Keratinocyte (primary cell): Measurements from ENCODE around the gene PPP2R5C. TPM values are rescaled to one million over a fixed set of nuclear protein-coding genes. Genes with fewer than 3 reads are reported as not detected.

ENCODE experiments used
- DNase-seq: peaks from one replicate; pipeline ENCODE4 v3.0.0-alpha.2; 2011; ENCODE audit warnings: low read depth, missing footprints, low spot score
- FAIRE-seq: peaks from 2 replicates; lab custom pipeline; 2011; peaks lifted over from hg19 to GRCh38; lab: Jason Lieb, UNC
- H2AFZ ChIP-seq: 2 replicates; pipeline ENCODE4 v1.6.0; 2012; ENCODE audit warnings: low read length, control low read depth, inconsistent platforms; ENCODE audit not compliant: control insufficient read depth
- H3K27ac ChIP-seq: 2 replicates; pipeline ENCODE4 v1.5.1; 2011; ENCODE audit warnings: low read length; ENCODE audit not compliant: control insufficient read depth, insufficient read depth
- H3K27me3 ChIP-seq: 3 replicates; pipeline ENCODE4 v1.6.0; 2011; ENCODE audit warnings: low read length; ENCODE audit not compliant: control insufficient read depth, insufficient read depth; ENCODE audit errors: extremely low read depth
- H3K36me3 ChIP-seq, 2 experiments: 2 replicates in 1 of 2; 3 replicates in 1 of 2; pipeline ENCODE4 v1.5.1; 2011; ENCODE audit warnings: low read length in 2 of 2, mild to moderate bottlenecking in 1 of 2; ENCODE audit not compliant: control insufficient read depth in 2 of 2, insufficient read depth in 2 of 2; ENCODE audit errors: extremely low read depth in 1 of 2
- H3K4me1 ChIP-seq: 3 replicates; pipeline ENCODE4 v1.5.1; 2011; ENCODE audit warnings: low read length; ENCODE audit not compliant: control insufficient read depth, insufficient read depth; ENCODE audit errors: extremely low read depth
- H3K4me2 ChIP-seq: 3 replicates; pipeline ENCODE4 v1.6.0; 2011; ENCODE audit warnings: low read depth, low read length; ENCODE audit not compliant: control insufficient read depth, insufficient read depth; ENCODE audit errors: extremely low read depth
- H3K4me3 ChIP-seq, 3 experiments: fragments of 200-600 bp in 1 of 3; sonication (generic) in 1 of 3; 2 replicates in 2 of 3; 3 replicates in 1 of 3; pipeline ENCODE4 v1.5.1; 2011 to 2016; ENCODE audit warnings: low read length in 3 of 3, mild to moderate bottlenecking in 3 of 3, control low read depth in 2 of 3, inconsistent platforms in 1 of 3, low read depth in 1 of 3, mixed read lengths in 1 of 3, mixed run types in 1 of 3, moderate library complexity in 1 of 3; ENCODE audit not compliant: control insufficient read depth in 2 of 3, insufficient read depth in 2 of 3; ENCODE audit errors: extremely low read depth in 1 of 3
- H3K79me2 ChIP-seq: 2 replicates; pipeline ENCODE4 v1.6.0; 2012; ENCODE audit warnings: low read length; ENCODE audit not compliant: control insufficient read depth, insufficient read depth
- H3K9ac ChIP-seq: 3 replicates; pipeline ENCODE4 v1.6.0; 2011; ENCODE audit warnings: low read length; ENCODE audit not compliant: control insufficient read depth, insufficient read depth; ENCODE audit errors: extremely low read depth
- H3K9me1 ChIP-seq: 3 replicates; pipeline ENCODE4 v1.6.0; 2011; ENCODE audit warnings: low read length; ENCODE audit not compliant: control insufficient read depth, insufficient read depth; ENCODE audit errors: extremely low read depth
- H3K9me3 ChIP-seq: 2 replicates; pipeline ENCODE4 v1.5.1; 2012; ENCODE audit warnings: low read depth, low read length; ENCODE audit not compliant: control insufficient read depth
- H4K20me1 ChIP-seq: 3 replicates; pipeline ENCODE4 v1.6.0; 2011; ENCODE audit warnings: low read length; ENCODE audit not compliant: control insufficient read depth, insufficient read depth; ENCODE audit errors: extremely low read depth
- EZH2 ChIP-seq: IDR thresholded peaks from one replicate; pipeline ENCODE4 v1.6.1; 2012; ENCODE audit warnings: inconsistent platforms, mild to moderate bottlenecking, low read length, moderate library complexity
- dilution Hi-C: fragments of 300-500 bp; cut with MboI; formaldehyde crosslinking; loops from one replicate; pipeline ENCODE4 v1.7.0; 2020; ENCODE audit warnings: low sequenced_read_pairs; ENCODE audit not compliant: extremely low pct_ligation_motif_present
- polyA plus RNA-seq, 5 experiments: library from polyadenylated mRNA; depleted of rRNA in 3 of 5; stranded (reverse) in 3 of 5; stranded (forward) in 1 of 5; unstranded in 1 of 5; fragments of >200 nt; gene quantifications; 1 replicate in 1 of 5; 2 replicates in 3 of 5; 3 replicates in 1 of 5; pipeline versions ENCODE4 v1.2.1 to v1.2.3, GENCODE V29; 2011 to 2012; ENCODE audit warnings: missing spikeins in 2 of 5, low read depth in 1 of 5, low replicate concordance in 1 of 5
- TF ChIP-seq, protein P1 (sequence below), 3 experiments: IDR thresholded peaks in 1 of 3; conservative IDR thresholded peaks in 1 of 3; optimal IDR thresholded peaks in 1 of 3; 2 replicates in 2 of 3; 3 replicates in 1 of 3; pipeline versions ENCODE3 to v1.5.1; 2011; ENCODE audit warnings: low read length in 3 of 3, mild to moderate bottlenecking in 3 of 3, moderate library complexity in 2 of 3, control low read depth in 1 of 3, inconsistent platforms in 1 of 3; ENCODE audit not compliant: insufficient read depth in 2 of 3; ENCODE audit errors: extremely low read depth in 1 of 3

Gene PPP2R5C
- polyA plus RNA-seq, 1 donor (not counting 4 experiments of a cell fraction or from before 2014, with no cell fraction given), result 105 TPM

DNA sequence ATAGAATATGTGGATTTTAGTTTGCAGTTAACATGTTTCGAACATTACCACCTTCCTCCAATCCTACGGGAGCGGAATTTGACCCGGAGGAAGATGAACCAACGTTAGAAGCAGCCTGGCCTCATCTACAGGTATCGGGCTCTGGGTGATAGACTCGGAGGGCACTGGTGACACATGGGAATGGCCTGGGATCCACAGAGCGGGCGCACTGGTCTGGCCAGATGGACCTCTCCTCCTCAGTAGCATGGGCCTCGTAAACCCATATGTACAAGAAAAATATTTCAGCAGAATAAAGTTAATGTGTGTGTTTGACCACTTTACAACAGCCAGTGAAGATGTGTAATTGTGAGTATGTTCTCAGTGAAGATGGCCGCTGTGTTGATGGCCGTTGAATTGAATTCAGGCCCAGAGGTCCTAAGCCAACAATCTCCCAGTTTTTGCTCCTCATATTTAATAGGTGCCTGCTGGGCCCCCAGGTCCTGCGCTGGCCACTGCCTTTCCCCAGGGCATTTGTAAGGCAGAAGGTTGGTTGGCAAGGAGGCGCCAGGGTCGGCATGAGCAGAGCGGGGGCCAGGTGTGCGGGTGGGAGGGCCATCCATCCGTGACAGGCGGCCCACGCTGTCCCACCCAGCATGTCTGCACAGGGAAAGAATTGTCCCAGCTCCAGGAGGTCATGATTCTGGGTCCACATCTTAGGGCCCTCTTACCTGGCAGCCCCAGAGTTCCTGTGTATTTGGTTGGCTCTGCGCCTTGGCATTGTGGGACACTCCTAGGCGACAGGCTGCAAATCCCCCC lies 120.8 kb downstream of the PPP2R5C start:
- Histone ChIP-seq H3K9me1 (no peaks in the 10 kb centered on the region), H3K4me1 (no peaks in the 10 kb centered on the region), H4K20me1 (peaks cover 2% of the 10 kb centered on the region), H3K79me2 (peaks cover 24% of the 10 kb centered on the region), H3K4me3 (no peak overlapping the region), H3K9me3 (no peaks in the 10 kb centered on the region), H3K4me2 (no peak overlapping the region), H2AFZ (no peak overlapping the region), H3K27me3 (no peaks in the 10 kb centered on the region), H3K36me3 (peaks cover 23 to 29% of the 10 kb centered on the region in 2 experiments), H3K9ac (no peak overlapping the region), H3K27ac (no peak overlapping the region)
- dilution Hi-C loops, result no loop called here
- FAIRE-seq (no peak), DNase-seq (no peak)
- TF ChIP-seq, protein P1, sequence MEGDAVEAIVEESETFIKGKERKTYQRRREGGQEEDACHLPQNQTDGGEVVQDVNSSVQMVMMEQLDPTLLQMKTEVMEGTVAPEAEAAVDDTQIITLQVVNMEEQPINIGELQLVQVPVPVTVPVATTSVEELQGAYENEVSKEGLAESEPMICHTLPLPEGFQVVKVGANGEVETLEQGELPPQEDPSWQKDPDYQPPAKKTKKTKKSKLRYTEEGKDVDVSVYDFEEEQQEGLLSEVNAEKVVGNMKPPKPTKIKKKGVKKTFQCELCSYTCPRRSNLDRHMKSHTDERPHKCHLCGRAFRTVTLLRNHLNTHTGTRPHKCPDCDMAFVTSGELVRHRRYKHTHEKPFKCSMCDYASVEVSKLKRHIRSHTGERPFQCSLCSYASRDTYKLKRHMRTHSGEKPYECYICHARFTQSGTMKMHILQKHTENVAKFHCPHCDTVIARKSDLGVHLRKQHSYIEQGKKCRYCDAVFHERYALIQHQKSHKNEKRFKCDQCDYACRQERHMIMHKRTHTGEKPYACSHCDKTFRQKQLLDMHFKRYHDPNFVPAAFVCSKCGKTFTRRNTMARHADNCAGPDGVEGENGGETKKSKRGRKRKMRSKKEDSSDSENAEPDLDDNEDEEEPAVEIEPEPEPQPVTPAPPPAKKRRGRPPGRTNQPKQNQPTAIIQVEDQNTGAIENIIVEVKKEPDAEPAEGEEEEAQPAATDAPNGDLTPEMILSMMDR (optimal IDR thresholded peaks at IDR 0.05 in 1 of 3, IDR thresholded peaks at IDR 0.05 in 1 of 3, conservative IDR thresholded peaks at IDR 0.05 in 1 of 3; ENCODE audit: extremely low read depth in 1 of 3, insufficient read depth in 2 of 3, low read length in 3 of 3), result no peak
- TF ChIP-seq EZH2, result no peak

DNA sequence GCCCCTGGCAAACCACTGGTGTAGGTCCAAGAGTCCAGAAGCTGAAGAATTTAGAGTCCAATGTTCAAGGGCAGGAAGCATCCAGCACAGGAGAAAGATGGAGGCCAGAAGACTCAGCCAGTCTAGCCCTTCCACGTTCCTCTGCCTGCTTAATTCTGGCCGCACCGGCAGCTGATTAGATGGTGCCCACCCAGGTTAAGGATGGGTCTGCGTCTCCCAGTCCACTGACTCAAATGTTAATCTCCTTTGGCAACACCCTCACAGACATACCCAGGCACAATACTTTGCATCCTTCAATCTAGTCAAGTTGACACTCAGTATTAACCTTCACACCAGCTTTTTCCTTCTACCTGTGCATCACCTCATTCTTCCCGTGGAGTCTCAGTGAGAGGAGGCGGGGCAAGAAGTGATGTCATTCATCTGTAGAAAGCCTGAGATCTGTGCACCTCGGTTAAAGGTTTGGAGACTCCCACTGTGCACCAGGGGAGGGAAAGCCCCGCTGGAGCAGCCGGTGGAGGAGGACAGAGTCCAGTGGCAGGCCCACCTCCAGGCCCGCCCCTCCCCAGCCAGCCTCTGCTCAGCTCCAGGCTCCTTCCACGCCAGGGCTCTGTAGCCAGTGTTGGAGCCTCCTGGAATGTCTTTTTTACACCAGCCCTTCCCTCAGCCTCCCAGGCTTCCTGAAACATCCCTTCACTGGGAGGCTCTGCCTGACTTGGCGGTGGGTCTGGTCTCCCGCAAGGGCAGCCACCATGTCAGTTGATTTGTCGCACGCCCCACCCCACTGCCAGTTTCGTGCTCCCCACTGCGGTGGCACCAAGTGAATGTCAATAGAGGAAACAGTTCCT lies 122.8 kb downstream of the PPP2R5C start:
- no peak overlapping the region for H3K4me3 ChIP-seq
- FAIRE-seq, result peak; percentile 13
- H3K27ac ChIP-seq, result no peak overlapping the region
- H3K9me1 ChIP-seq, result no peaks in the 10 kb centered on the region
- no peak for TF ChIP-seq EZH2
- TF ChIP-seq, protein P1 (optimal IDR thresholded peaks at IDR 0.05 in 1 of 3, IDR thresholded peaks at IDR 0.05 in 1 of 3, conservative IDR thresholded peaks at IDR 0.05 in 1 of 3; ENCODE audit: extremely low read depth in 1 of 3, insufficient read depth in 2 of 3, low read length in 3 of 3), result no peak
- no peaks in the 10 kb centered on the region for H4K20me1 ChIP-seq
- H3K27me3 ChIP-seq, result no peaks in the 10 kb centered on the region
- H3K79me2 ChIP-seq, result peaks cover 15% of the 10 kb centered on the region
- peaks cover 19 to 34% of the 10 kb centered on the region in 2 experiments for H3K36me3 ChIP-seq
- H3K9ac ChIP-seq, result no peak overlapping the region
- dilution Hi-C loops, result no loop called here
- H3K4me1 ChIP-seq, result no peaks in the 10 kb centered on the region
- DNase-seq, result no peak
- H3K4me2 ChIP-seq, result no peak overlapping the region
- H2AFZ ChIP-seq, result no peak overlapping the region
- no peaks in the 10 kb centered on the region for H3K9me3 ChIP-seq
